Occipital lobe (tissue), 2 donors: ENCODE data around the gene CRAT. TPM values are rescaled to one million over a fixed set of nuclear protein-coding genes. Genes with fewer than 3 reads are reported as not detected.

ENCODE experiments used
- DNase-seq: peaks from one replicate; lab custom pipeline; 2025; lab: John Stamatoyannopoulos, UW
- total RNA-seq: library from RNA; depleted of rRNA; stranded (reverse); fragments of >200 nt; gene quantifications from one replicate; pipeline ENCODE4 v1.2.3, GENCODE V29; 2014

CRAT gene
- total RNA-seq, 1 donor from 2014 or later = 13.6 TPM

DNA sequence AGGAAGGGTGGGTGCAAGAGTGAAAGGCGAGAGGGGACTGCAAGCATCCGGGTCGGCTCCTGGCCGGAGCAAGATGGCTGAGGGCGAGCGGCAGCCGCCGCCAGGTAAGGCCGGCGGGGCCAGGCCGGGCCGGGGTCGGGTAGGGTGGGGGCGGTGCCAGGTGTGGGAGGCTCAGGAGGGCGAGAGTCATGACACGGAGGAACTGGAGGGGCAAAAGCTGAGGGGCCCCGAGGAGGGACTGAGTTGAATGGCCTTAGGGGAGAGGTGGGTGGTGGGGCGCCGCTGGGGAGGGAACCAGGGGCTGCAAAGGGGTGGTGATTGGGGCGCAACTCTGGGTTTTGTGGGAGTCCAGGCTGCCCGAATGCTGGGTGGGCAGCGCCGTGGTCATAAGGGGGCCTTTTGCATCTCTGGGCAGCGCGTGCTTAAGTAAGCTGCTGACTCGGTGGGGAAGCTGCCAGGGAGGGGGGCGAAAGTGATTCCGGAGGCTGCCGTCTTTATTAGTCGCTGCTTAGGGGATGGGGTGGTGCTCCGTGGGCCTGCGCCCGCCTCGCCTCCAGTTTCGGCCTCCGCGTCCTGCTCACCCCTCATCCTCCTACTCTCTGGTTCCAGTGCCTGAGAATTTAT lies 1.0 kb upstream of the CRAT start:
- no peak for DNase-seq

DNA sequence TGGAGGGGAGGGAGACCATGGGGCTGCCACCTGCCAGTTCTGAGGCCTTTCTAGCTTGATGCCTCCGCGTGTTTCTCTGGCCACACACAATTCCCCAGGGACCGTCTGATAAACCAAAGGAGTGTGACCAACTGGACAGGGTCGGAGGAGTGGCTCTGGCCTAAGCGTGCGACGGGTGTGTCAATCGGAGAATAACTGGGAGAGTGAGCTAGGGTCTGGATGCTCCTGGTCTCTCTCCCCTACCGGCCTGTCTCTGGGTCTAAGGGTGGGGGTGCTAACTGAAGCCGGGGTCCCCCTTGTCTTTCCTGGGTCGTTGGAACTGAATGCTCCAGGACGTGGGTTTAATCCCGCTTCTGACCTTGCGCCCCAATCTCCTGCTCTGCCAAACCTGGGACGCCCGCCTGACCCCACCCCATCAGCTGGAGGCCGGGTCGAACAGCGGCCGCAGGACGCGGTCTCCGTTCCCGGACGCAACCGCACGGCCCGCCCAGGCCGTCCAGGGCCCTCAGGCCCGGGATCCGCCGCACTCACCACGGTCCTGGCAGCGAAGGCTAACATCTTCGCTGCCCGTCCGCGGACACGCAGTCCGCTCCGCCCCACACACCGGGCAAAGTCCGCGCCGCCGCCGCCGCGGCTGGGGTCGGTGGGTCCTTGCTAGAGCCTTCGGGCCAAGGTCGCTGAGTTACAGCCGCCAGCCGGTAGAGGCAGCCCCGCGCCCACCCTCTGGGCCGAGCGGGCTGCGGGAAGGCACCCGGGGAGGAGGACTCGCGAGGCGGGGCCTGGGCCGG lies 447 bp downstream of the CRAT start:
- no peak for DNase-seq

DNA sequence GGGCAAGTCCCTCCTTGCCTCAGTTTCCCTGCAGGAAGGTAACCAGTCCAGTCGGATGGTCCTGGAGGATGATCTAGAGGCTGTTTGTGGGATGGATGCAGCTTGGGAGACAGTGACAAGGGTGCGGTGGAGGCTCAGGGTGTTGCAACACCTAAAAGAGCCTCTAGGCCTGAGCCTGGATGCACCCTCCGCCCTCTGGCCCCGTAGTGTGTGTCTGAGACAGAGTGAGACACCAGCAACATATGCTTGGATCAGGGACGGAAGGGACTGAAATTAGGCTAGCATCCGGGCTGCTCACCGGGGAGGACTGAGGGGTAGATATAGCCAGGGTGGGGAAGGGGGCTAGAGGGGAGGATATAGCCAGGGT lies 1.1 kb downstream of the CRAT start:
- DNase-seq = no peak

DNA sequence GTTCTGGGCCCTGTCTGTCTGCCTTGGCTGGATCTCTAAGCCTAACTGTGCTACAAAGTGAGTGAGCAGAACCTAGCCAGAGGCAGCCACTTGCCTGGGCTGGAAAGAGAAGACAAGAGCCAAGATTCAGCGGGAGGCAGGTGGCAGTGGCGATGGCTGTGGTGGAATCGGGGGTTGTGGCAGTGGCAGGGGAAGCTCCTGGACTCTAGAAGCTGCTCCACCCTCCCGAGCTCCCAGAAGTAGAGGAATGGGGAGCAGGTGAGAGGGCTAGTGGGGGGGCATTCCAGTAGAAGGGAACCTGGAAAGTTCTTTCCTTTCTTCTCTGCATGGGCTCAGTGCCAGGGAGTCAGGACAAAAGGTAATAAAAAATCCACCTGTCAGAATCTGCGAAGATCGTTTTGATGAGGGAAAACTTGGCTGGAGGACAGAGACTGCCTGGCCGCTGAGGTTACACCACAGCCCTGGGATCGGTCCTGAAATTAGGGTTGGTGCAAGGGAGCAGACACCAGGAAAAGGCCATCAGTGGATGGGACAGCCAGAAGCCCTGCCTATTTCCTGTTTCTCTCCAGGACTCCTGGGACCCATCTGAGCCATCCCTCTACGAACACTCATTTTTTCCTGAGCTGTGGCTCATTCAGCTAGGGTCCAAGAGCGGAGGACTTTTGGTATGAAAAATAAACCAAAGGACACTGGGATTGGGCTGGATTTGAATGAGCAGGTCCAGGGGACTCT lies 1.6 kb downstream of the CRAT start:
- DNase-seq = no peak

DNA sequence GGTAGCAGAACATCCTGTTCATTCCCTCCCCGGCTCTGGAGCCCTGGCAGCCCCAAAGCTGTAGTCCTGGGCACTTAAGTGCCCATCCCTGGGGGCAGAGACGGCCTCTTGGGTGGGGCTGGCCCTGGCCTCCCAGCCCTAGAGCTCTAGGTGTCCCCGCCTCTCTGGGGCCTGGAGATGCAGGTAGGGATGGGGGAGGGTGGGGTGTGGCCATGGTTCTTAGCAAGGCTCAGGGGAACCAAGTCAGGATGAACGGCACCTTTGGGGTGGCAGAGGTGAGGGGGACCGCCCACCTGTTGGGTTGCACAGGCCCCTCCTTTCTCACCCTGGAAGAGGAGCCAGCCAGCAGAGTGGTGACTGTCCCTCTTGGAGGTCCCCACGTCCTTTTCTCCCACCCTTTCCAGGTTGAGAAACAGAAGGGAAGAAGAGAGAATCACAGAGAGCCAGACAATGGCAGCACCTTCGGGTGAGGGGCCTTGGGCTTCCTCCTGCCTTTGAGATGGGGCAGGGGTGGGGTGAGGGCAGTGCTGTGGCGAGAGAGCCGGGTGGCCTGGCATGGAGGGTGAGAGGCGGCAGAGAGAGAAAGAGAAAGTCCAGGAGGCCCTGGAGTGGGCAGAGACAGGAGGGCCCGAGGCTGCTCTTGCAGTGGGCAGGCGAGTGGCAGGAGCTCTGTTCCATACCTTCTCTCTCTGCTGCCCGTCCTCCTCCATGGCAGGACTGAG lies 2.3 kb downstream of the CRAT start:
- no peak for DNase-seq

DNA sequence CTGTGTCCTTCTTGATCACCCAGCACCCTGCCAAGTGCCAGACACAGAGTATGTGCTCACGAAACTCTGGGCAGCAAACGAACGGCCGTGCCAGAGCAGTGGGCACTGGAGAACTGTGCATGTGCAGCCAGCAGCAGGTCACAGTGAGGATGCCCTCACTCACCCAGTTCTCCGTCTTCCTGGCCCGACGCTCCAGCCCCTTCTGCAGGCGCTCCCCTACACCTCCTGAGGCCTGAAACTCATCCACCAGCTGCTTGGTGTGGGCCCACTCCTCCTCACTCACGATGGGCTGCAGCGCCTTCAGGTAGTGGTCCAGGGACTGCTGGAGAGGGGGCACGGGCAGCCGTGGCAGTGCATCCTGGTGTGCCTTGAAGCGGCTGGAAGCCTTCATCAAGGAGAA lies 2.9 kb downstream of the CRAT start:
- no peak for DNase-seq

DNA sequence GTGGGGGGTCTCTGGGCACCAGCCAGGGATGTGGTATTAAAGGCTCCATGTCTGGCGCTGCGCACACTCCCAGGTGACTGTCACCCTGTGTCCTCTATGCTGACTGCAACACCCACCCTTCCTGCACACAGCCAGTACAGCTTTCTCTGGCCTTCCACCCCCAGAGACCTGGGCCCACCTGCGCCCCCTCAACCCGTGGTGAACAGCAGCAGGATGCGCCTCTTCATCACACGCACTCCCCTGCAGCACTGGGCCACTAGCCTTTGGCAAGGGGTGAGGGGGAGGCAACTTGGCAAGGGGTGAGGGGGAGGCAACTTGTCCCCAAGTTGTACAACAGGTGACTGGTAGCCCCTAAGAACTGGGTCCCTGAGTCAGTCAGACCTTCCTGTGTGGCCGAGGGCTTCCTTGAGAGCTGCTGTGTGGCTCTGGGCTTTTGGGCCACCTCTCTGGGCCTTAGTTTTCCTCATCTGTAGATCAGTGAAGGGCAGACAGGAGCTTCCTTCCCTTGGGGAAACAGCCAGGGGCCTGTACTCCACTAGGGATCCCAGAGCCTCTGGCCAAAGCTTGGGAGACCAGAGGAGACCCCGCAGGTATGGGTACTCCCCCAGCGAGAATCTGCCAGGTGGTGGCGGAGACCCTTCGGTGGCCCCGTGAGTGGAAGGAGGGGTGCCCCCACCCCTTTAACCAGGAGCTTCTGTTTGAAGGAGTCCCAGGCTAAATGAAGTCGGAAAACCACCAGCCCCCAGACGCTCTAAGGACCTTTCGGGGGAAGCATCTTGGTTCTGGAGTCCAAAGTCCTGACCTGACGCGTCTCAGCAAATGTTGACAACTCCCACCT lies 4.5 kb downstream of the CRAT start:
- no peak for DNase-seq

DNA sequence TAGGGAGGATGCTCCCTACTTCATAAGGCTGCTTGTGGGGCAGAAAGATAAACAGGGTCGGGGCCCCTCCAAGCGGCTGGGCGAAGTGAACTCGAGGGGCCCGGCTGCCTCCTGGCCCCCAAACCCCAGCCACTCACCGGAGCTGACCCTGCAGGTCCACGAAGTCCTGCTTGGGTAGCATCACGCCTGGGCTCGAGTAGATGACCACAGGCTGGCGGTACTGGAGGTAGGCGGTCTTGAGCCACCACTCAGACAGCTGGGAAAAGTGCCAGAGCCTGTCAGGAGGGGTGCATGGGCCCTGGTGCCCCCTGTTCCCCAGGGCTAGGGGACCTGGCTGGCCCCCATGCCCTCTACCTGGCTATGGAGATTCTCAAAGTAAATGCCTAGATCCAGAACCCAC lies 6.5 kb downstream of the CRAT start:
- no peak for DNase-seq

DNA sequence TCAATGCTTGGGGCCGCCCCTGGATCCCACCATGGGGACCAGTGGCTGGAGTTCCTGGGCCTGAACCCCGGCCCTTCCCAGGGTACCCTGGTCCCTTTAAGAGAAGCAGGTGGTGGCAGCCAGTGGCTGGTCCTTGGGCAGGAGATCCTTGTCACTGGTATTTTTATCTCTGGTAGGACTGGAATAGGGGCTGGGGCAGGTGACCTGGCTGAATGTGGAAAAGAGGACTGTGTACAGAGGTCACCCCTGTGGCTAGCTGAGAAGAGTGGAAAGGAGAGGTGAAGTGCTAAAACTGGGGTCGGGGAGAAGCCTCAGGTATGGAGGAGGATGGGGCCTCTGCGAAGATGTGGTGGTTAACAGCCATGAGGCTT lies 7.0 kb downstream of the CRAT start:
- no peak for DNase-seq

DNA sequence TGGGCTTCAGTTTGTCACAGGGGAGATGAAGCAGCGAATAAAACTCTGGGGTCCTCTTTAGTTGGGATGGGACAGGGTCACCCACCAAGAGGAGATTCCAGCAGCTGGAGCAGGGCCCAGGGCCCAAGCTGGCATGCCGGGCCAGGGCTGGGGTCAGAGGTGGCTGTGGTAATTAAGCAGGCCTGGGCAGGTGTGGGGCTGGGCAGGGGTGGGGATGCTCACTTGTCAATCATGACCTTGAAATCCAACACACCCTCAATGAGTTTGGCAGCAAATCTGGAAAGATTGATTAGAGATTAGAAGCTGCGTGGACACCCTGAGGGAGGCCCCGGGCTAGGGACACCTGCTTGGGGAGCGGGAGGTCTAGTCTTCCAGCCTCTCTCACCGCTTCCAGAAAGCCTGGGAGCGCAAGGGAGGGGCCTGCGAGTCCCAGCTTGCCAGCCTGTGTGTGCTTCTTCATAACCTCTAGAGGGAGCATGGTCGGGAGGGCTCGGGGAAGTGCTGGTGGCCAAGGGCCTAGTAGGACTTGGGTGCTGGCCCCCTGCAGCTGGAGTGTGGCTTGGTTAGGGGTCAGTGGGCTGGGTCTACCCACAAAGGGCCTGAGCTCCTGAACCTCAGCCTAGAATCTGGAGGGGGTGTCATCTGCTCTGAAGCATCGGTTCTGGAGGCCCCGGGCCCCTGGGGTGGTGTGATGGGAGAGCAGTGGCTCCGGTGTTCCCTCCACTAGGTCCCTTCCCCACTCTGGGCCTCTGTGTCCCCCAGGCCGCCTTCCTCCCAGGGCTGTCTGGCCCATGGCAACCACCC lies 7.6 kb downstream of the CRAT start:
- DNase-seq = no peak

DNA sequence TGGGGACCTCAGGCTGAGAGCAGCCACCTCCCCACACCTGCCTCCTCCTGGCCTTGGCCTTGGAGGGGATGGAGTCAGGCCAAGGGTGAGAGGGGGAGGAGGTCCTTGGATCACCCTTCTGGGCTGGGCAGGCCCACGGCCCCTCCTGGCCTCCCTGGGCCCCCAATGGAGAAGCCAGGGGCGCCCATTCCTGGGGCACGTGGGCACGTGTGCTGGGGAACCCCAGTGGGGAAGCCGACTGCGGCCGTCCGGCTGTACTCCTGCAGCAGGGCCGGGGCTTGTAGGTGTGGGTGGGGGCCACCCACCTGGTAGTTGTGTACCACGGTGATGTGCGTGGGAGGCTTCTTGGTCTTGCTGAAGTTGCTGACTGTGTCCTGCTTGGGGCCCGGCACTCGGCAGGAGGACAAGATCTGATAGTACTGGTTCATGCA lies 8.5 kb downstream of the CRAT start:
- no peak for DNase-seq

DNA sequence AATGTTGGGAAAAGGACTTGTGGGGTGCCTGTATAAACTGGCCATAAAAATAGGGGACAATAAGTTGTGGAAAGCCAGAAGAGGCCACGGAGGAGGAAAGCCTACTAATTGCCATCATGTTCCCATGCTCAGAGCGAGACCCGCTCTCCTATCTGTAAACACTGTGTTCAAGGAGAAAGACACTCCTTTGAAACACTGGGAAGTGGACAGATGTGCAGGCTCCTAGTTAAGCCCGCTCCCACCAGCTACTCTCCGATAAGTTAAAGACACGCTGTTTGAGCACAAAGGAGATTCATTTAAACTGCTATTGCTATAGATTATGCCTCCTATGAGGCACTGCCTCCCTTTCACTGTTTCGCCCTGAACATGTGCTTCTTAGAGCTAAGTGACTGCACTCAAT lies 9.3 kb downstream of the CRAT start:
- DNase-seq = no peak

DNA sequence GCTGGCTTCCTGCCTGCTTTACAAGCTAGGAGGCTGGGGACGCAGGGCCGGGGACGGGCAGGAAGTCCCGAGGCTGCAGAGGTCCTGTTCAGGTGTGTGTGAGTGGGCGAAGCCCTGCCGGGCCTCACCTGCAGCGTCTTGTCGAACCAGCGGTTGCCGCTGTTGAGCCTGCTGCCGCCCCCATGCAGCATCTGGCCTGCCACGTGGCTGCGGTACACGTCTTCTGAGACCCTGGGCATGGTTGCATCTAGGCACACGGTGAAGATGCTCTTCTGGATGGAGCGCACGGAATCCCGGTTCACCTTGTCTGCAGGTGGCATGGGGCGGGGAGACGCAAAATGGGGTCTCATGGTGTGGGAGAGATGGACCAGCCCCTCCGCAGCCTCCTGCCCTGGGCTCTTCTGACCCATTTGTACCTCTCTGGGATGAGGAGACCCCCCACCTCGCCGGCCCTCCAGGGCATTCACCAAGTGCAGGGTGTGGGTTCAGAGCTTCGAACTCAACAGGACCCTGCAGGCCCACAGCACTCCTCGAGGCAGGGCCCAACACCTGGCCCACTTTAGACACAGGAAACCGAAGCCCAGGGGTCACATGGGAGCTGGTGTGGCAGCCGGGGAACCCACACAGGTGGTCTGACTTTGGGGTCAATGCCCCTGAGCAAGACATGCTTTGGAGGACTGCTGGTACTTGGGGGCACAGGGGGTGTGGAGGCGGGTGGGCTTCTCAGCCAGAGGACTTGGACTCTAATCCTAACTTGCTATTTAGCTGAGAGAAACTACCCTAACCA lies 10.0 kb downstream of the CRAT start:
- no peak for DNase-seq

DNA sequence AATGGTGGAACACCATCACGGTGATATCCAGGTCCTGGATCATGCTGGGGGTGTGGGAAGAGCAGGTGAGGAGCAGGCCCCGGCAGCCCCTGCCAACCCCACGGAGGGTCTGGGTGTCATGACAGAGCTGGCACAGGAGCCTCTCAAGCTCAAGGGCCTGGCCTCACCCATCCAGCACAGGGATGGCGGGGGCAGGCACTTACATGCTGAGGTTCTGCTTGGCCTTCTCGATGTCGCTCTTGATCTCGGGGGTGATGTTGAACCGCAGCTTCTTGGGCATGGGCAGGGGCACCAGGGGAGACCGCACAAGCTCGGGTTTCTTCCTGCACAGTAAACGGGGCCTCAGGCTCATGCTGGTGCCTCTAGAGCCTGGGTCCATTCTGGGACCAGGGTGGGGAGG lies 12.3 kb downstream of the CRAT start:
- DNase-seq = no peak

DNA sequence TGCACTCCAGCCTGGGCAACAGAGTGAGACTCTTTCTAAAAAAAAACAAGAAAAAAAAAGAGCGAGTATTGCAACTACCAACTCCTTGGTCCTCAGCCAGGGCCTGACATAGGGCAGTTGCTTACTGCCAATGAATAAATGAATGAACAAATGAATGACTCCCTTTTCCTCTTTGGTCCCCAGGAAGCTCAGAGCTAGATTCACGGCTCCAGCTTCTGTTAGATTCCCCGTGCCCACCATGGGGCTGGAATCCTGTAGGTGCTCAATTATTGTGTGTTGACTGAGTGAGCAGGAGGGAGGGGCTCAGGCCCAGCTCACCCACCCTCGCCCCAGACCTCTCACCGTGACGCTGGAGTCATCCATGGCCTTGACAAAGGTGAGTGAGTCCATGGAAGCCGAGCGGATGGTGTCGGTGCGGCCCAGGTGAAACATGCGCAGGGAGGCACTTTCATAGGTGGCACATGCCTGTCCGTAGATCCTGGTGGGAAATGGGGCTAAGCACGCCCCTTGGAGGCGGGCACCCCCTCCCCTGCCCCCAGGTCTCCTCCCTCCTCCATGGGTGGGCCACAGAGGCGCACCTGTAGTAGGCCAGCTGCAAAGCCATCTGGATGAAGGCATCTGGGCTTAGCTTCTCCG lies 12.8 kb downstream of the CRAT start:
- no peak for DNase-seq

DNA sequence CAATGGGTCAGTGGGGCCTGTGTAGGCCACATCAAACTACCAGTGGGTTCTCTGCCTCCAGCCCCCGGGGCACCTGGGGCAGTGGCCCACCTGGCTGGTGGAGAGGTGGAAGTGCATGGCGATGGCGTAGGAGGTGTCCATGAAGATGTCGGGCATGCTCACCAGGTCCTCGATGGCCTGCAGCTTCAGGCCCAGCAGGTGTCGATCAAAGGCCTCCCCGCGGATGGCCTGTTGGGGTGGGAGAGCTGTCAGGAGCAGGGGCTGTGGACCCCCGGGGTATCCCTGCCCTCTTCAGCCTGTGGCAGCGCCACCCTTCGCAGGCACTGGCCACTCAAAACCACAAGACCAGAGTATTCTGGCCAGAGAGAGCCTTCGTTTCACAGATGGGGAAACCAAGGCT lies 14.7 kb downstream of the CRAT start:
- no peak for DNase-seq

DNA sequence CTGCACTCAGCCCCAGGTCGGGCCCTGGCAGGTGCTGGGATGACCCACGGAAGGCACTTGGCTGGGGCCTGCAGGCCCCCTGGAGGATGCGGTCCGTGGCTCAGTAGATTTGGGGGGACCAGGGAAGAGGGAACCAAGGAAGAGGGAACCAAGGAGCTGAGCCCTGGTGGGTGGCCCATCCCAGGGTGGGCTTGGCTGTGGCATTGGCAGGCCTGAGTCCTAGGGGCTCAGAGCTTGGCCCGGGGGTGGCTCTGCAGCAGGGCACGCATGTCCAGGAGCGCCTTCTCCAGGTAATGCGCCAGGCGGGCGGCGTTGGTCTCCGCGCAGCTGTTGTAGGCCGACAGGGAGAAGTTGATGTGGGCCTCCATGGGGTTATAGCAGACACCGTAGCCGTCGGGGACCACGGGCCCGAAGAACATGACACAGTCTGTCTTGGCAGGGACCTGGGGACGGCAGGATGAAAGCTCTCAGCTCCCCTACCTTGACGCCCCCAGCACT lies 15.4 kb downstream of the CRAT start:
- DNase-seq = no peak

DNA sequence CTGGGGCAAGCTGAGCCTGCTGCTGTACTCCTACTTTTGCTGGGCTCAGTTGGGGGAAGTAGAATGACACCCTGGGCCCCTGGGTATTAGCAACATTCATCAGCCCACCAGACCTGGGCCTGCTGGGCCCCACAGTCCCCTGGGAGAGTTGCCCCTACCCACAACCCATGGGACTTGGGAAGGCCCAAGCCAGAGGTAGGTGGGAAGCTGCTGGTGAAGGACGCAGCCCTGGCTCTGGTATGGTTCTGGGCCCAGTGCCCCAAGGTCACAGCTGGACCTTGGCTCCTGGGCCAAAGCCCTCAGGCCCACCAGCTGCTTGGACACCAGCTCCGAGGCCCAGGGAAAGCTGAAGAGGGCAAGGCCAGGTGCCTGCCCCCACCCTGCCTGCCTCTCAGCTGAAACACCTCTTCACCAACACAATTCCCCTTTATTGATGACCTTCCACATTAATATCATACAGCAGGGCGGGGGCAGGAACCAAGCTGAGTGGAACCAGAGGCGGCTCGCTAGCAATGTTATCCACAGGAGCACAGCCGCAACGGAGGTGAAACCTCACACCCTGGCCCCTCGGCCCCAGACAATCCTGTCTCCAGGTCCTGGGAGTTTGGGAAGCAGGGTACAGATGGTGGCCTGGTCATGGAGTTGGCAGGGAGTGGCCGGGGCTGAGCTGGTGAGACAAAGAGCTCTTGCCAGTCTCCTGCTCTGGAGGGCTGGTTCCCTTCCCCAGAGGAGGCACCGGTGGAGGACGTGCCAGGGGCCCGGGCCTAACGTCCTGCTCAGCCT lies 16.0 kb downstream of the CRAT start:
- no peak for DNase-seq
